Activated T-cell treated with anti-CD3 and anti-CD28 coated beads, Interleukin-2, amount 50 U/mL, for 1 hour (primary cell): ENCODE data around the gene ASIC4.

Experiments used
- DNase-seq: peaks from one replicate; pipeline ENCODE4 v3.0.0-alpha.2; 2020

Gene ASIC4

DNA sequence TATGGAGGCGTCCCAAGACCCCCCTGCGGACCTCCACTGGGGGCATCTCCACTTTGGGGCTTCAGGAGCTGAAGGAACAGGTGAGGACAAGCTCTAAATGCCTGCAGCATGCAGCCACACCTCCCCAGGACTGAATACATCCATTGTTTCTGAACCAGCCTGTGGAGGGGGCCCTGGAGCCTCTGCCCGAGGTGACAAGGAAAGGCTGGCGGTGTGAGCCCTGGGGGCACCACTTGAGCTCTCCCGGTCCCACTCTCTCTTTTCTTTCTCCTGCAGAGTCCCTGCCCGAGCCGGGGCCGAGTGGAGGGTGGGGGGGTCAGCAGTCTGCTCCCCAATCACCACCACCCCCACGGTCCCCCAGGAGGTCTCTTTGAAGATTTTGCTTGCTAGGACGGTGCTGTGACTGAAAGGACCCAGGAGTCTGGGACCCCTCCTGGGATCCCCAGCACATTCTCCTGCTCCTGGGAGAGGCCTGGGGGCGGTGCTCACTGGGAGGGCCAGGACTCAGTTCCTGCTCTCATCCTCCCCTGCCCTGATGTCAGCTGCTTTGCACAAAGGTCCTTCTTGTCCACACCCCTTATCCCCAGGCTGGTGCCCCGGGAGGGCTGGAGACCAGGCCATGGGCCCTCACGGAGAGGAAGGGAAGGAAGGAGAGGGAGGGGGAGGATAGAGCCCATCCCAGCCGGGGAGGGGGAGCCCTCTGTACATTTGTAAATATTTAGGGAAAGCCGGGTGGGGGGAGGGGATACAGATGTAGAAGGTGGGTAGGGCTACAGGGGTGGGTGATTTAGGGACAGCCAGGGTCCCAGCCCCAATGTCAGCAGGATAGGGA, 23.6 kb downstream of the ASIC4 start:
- no peak for DNase-seq

- no peak for DNase-seq
Measured at GRCh38 chr2:219538504-219538951, 24.2 kb downstream of the ASIC4 start.

DNA sequence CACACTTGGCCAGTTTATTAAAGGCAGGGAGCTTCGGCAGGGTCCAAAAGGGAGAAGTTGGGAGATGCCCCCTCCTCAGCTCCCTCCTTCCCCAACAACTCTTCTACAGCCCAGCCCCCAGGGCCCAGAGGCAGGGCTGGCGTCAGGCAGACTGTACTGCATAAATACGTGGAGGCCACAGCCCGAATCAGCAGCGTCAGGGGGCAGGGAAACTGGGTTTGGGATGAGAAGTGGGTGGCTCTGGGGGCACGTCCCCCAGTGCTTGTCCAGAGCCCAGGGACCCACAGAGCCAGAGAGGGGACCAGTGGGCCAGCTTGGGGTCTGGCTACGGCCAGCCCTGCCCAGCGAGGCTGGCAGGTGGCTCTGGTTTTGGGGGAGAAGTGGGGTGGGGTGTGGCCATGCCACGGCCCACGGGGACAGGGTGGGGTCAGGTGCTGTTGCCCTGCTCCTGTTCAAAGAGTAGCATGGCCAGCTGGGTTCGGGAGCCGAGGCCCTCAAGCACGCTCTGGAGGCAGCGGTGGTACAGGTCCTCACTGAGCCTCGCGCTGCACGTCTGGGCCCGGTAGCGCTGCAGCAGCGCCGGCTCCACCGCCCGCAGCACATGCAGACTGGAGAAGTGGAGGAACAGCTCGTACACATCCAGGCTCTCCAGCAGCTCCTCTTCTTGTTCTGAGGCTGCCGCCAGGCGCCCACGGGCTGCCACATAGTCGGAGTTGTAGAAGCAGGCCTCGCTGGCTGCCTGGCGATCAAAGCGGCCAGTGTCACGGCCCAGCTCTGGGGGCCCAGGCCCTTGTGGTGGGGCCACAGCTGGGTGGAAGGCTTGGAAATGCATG, 24.9 kb downstream of the ASIC4 start:
- no peak for DNase-seq

DNA sequence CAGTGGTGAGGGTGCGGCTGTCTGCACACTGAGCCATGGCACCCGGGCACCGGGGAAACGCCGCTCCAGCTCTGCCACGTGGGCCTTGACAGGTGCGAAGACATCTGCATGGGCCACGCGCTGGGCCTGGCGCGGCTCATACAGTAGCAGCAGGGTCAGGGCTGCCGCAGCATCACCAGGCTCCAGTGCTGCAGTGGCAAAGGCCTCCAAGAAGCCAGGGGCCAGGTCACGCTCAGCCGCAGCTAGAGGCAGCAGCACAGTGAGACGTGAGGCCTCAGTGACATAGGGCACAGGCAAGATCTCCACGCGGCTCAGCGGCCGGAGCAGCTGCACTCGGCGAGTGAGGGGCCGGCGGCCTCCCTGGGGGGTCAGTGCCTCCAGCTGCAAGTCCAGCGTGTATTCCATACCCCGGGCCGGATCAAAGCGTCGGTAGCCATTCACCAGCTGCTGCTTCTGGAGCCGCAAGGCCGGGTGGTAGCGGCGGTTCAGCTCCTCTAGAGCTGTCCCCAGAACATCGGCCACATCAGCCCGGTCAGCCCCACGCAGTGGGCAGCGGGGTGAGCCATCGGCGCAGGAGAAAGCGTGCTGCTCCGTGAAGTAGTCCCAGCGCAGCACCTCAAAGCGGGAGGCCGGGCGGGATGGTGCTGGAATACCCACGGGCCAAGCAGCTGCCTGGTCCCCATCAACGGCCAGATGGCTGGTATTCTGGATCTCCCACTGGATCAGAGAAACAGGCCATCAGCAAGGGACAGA, 25.8 kb downstream of the ASIC4 start:
- no peak for DNase-seq

- no peak for DNase-seq
Measured at GRCh38 chr2:219540784-219541504, 26.7 kb downstream of the ASIC4 start.

GRCh38 chr2:219541611-219542180, 27.4 kb downstream of the ASIC4 start:
- DNase-seq, result peak; percentile 93

- DNase-seq, result no peak
Measured at GRCh38 chr2:219542931-219543595, 28.8 kb downstream of the ASIC4 start.

- DNase-seq, result peak; percentile 91
Measured at GRCh38 chr2:219543596-219544358, 29.5 kb downstream of the ASIC4 start, which contains the start of the genes CHPF and TMEM198. Gene CHPF (minus strand): TSS chr2:219543809. CDS start chr2:219543538, 271 bp downstream. Gene TMEM198 (plus strand): TSS chr2:219544028. CDS start chr2:219544728, 700 bp downstream.

DNA sequence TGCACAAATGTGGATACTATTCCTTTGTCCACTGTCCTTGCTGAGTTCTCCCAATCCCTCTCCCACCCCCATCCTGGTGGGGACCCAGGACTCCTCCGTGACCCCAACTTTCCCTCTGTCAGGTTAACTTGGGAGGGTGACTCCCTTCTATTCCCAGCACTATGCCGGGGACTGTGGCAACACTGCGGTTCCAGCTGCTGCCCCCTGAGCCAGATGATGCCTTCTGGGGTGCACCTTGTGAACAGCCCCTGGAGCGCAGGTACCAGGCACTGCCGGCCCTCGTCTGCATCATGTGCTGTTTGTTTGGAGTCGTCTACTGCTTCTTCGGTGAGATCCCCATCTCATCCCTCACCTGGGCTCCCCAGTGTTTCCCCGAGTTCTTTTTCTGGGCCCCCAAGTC, 30.3 kb downstream of the ASIC4 start:
- no peak for DNase-seq

DNA sequence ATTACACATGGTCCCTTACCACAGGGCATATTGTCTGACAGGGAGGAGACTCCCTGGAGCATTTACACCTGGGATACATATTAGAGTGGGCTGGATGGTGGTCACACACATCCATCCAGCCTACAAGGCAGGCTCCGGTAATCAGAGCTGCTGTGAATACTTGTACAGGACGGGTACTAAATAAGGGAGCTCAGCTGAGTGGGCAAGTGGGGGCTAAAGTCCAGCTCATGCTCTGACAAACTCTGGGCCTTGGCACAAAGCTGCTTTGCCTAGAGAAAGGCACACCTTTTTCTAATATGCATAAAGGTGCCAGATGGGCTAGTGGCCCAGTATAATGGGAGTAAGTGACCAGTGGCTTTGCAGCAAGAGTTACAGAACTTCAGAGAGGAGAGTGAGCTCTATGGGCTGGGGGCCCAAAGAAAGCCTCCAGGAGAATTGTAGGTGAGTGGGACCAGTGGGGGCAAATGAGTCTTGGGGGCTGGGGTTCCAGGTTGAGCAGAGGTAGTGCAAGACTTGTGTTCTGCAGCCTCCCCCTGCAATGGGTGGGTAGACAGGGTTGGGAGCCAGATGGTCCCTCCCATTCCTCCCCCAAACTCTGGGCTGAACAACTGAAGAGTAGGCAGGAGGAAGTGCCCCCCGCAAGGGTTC, 31.1 kb downstream of the ASIC4 start:
- DNase-seq, result no peak

DNA sequence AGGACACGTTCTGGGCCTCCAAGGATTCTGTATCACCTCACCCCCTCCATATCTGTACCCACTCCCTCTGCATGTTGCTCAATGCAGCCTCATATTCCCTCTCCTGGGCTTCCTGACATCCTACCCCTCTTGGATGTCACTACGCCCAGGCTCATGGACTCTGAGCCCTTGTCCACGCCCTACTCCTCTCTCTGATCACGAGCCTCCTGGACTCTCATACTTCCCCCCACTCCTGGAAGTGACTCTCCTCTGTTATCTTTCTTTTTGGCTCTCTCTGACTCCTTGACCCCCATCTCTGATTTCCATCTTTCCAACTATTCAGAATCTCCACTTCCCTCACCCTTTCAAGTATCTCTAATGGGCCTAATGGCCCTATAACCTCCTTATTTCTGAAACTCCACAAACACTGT, 31.7 kb downstream of the ASIC4 start:
- DNase-seq, result no peak

DNA sequence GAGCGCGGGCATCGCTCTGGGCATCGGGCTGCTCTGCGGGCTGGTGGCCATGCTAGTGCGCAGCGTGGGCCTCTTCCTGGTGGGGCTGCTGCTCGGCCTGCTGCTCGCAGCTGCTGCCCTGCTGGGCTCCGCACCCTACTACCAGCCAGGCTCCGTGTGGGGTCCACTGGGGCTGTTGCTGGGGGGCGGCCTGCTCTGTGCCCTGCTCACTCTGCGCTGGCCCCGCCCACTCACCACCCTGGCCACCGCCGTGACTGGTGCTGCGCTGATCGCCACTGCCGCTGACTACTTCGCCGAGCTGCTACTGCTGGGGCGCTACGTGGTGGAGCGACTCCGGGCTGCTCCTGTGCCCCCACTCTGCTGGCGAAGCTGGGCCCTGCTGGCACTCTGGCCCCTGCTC, 33.3 kb downstream of the ASIC4 start:
- no peak for DNase-seq

GRCh38 chr2:219548990-219549389, 34.7 kb downstream of the ASIC4 start:
- DNase-seq, result no peak

GRCh38 chr2:219549619-219550018, 35.3 kb downstream of the ASIC4 start:
- DNase-seq, result no peak

GRCh38 chr2:219551441-219552381, 37.4 kb downstream of the ASIC4 start:
- DNase-seq, result no peak

DNA sequence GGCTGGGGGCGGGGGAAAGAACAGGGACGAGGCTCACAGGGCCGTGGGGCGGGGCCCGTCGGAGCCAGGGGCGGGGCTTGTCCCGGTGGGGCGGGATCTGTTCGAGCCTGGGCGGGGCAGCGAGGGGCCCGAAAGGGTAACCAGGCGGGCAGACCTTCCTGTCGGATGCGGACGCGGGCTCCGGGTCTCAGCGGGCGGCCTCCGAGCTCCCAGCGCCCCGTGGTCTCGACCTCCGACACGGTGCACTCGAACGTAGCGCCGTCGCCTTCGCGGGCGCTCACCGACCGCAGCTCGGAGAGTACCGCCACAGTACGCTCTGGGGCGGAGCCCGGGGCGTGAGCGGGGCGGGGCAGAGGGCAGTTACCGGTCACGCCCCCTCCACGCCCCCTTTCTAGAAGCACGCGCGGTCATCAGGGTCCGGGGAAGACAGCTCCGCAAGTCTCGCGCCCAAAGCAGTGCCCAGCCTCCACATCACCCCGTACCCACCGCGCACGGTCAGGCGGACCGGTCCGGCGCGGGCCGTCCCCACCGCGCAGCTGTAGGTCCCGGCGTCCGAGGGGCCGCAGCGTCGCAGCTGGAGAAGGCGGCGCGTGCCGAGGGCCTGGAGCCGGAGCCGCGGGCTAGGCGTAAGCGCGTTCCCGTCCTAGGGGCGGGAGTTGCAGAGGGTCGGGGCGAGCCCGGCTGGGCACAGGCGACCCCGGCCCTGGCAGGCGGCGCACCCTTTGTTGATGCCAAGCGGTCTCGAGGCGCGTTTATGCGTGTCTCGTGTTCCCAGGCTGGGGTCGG, 38.3 kb downstream of the ASIC4 start:
- DNase-seq, result peak; percentile 85

GRCh38 chr2:219553168-219553417, 38.8 kb downstream of the ASIC4 start:
- no peak for DNase-seq

DNA sequence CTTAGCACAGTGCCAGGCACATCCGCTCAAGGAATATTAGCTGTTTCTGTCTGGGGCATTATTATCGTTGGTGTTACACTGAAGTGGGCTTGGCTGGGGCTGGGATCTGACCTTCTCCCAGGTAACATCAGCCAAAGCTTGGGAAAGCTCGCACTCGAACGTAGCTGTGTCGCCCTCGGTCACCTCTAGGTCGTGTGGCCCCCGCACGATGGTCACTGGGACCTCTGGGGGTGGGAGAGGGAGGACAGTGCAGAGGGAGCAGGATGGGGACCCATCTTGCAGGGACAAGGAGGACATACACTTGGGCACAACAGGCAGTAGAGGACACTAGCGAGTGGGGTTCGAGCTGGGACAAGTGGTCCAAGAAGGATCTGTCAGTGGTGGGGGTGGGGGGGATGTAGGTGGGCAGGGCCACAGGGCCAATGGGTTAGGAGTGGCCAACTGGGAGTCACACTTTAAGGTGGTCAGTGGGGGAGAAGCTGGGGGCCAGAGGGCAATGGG, 39.2 kb downstream of the ASIC4 start:
- DNase-seq, result no peak
